ENCODE measurements around the gene PPP1R12C. TPM values are rescaled to one million over a fixed set of nuclear protein-coding genes. Genes with fewer than 3 reads are reported as not detected.

PPP1R12C gene
- polyA plus RNA-seq, 3 donors = 2.1 to 206 (median 2.6) TPM

- no peak overlapping the region for H3K4me3 Mint-ChIP-seq
- Histone ChIP-seq H3K27ac (ENCODE audit: low read depth in 1 of 2, low read length in 2 of 2) (no peak overlapping the region), H3K79me2 (ENCODE audit: insufficient read depth, low read length) (no peaks in the 10 kb centered on the region), H3K36me3 (replicated peaks in 1 of 2; ENCODE audit: control insufficient read depth in 1 of 2, insufficient read depth in 2 of 2, low read length in 2 of 2) (no peaks in the 10 kb centered on the region), H3K4me3 (replicated peaks in 1 of 3; ENCODE audit: low read depth in 2 of 3, low read length in 3 of 3) (no peak overlapping the region), H3K4me1 (ENCODE audit: control insufficient read depth in 1 of 2, insufficient read depth in 2 of 2, low read length in 2 of 2) (peaks cover 4 to 6% of the 10 kb centered on the region in 2 donors), H3K9me3 (replicated peaks in 1 of 2; ENCODE audit: control insufficient read depth in 1 of 2, insufficient read depth in 1 of 2, low read length in 2 of 2) (no peaks in the 10 kb centered on the region), H3K4me2 (replicated peaks; ENCODE audit: extremely low read depth, low read length, poor library complexity, severe bottlenecking) (no peak overlapping the region), H3K9ac (ENCODE audit: insufficient read depth, low read length, poor library complexity, severe bottlenecking) (no peak overlapping the region), H4K20me1 (ENCODE audit: insufficient read depth, low read length) (no peaks in the 10 kb centered on the region), H3K27me3 (ENCODE audit: control insufficient read depth in 2 of 2, insufficient read depth in 2 of 2, low read length in 2 of 2) (peaks cover 0 to 7% of the 10 kb centered on the region in 2 donors), H2AFZ (ENCODE audit: insufficient read depth, low read depth, low read length, poor library complexity, severe bottlenecking) (no peak overlapping the region)
- no CpG with 5 or more reads among the region's 3 CpGs for WGBS (ENCODE audit: insufficient coverage)
- H3K9me3 Mint-ChIP-seq = peaks cover 0 to 4% (median 0%) of the 10 kb centered on the region in 7 donors
- H3K4me1 Mint-ChIP-seq = peaks cover 14% of the 10 kb centered on the region
- DNase-seq = no peak
- peaks cover 34 to 51% (median 44%) of the 10 kb centered on the region in 3 donors for H3K27me3 Mint-ChIP-seq (ENCODE audit: low read depth in 3 of 3)
- no peak for TF ChIP-seq CTCF (IDR thresholded peaks at IDR 0.05)
- no peak overlapping the region for H3K27ac Mint-ChIP-seq
- no peaks in the 10 kb centered on the region for H3K36me3 Mint-ChIP-seq
- intact Hi-C loops (cut with micrococcal nuclease) = no loop called here
Observed at GRCh38 chr19:55134736-55135135, 17.3 kb upstream of the PPP1R12C start.

- Histone ChIP-seq H3K36me3 (replicated peaks in 1 of 2; ENCODE audit: control insufficient read depth in 1 of 2, insufficient read depth in 2 of 2, low read length in 2 of 2) (no peaks in the 10 kb centered on the region), H4K20me1 (ENCODE audit: insufficient read depth, low read length) (no peaks in the 10 kb centered on the region), H3K9me3 (replicated peaks in 1 of 2; ENCODE audit: control insufficient read depth in 1 of 2, insufficient read depth in 1 of 2, low read length in 2 of 2) (no peaks in the 10 kb centered on the region), H2AFZ (ENCODE audit: insufficient read depth, low read depth, low read length, poor library complexity, severe bottlenecking) (peak overlapping the region; percentile 21), H3K4me3 (replicated peaks in 1 of 3; ENCODE audit: low read depth in 2 of 3, low read length in 3 of 3) (no peak overlapping the region), H3K4me1 (ENCODE audit: control insufficient read depth in 1 of 2, insufficient read depth in 2 of 2, low read length in 2 of 2) (peaks cover 4 to 6% of the 10 kb centered on the region in 2 donors), H3K27me3 (ENCODE audit: control insufficient read depth in 2 of 2, insufficient read depth in 2 of 2, low read length in 2 of 2) (peaks cover 0 to 9% of the 10 kb centered on the region in 2 donors), H3K79me2 (ENCODE audit: insufficient read depth, low read length) (no peaks in the 10 kb centered on the region), H3K27ac (ENCODE audit: low read depth in 1 of 2, low read length in 2 of 2) (no peak overlapping the region), H3K9ac (ENCODE audit: insufficient read depth, low read length, poor library complexity, severe bottlenecking) (no peak overlapping the region), H3K4me2 (replicated peaks; ENCODE audit: extremely low read depth, low read length, poor library complexity, severe bottlenecking) (no peak overlapping the region)
- Mint-ChIP-seq H3K4me1 (peaks cover 14% of the 10 kb centered on the region), H3K27me3 (ENCODE audit: low read depth in 3 of 3) (peaks cover 36 to 50% (median 39%) of the 10 kb centered on the region in 3 donors), H3K4me3 (peak overlapping the region in 1 of 2 donors; percentile 53), H3K9me3 (peaks cover 0 to 4% (median 0%) of the 10 kb centered on the region in 7 donors), H3K36me3 (no peaks in the 10 kb centered on the region), H3K27ac (no peak overlapping the region)
- DNase-seq = no peak
- no peak for TF ChIP-seq CTCF (IDR thresholded peaks at IDR 0.05)
- intact Hi-C loops (cut with micrococcal nuclease) = no loop called here
- WGBS (ENCODE audit: insufficient coverage) = 70% methylated on average over 23 of the region's 25 CpGs
Observed at GRCh38 chr19:55133639-55134444, 16.4 kb upstream of the PPP1R12C start.
